Left lung (tissue), 10 donors: ENCODE results near the gene WNT7B. TPM values are rescaled to one million over a fixed set of nuclear protein-coding genes. Genes with fewer than 3 reads are reported as not detected.
A peak's percentile ranks its signal among the peaks of the same experiment; 100 is the strongest.

Experiments used
- ATAC-seq: fragments of 200-7000 bp; cut with Tn5 transposase; one replicate; pipeline ENCODE4 v1.9.1; 2020; ENCODE audit warnings: moderate library complexity
- DNase-seq, 4 donors: peaks; one replicate each; pipeline ENCODE4 v3.0.0-alpha.2; 2013 to 2020
- H3K27ac ChIP-seq, 2 donors: fragments of 200-600 bp; sonication (generic) in 1 of 2; one replicate each; pipeline versions ENCODE4 v1.5.0 to v1.8.0; 2020 to 2021
- H3K27me3 ChIP-seq, 2 donors: fragments of 200-600 bp; sonication (generic) in 1 of 2; one replicate each; pipeline versions ENCODE4 v1.5.0 to v1.8.0; 2020 to 2021
- H3K36me3 ChIP-seq, 2 donors: fragments of 200-600 bp; sonication (generic) in 1 of 2; one replicate each; pipeline versions ENCODE4 v1.5.0 to v1.8.0; 2020 to 2021
- H3K4me1 ChIP-seq, 2 donors: fragments of 200-600 bp; one replicate each; pipeline ENCODE4 v1.8.0; 2021
- H3K4me3 ChIP-seq, 2 donors: fragments of 200-600 bp; sonication (generic) in 1 of 2; one replicate each; pipeline versions ENCODE4 v1.5.0 to v1.8.0; 2020 to 2021; ENCODE audit warnings: mild to moderate bottlenecking in 1 of 2
- H3K9me3 ChIP-seq, 2 donors: fragments of 200-600 bp; sonication (generic) in 1 of 2; one replicate each; pipeline versions ENCODE4 v1.5.0 to v1.8.0; 2020 to 2021
- intact Hi-C, 2 donors: fragments of 100-400 bp; cut with DNase I; formaldehyde crosslinking; loops; one replicate each; pipeline versions ENCODE4 v1.11.2 to v1.14.2; 2022
- polyA plus RNA-seq, 6 donors: library from polyadenylated mRNA; unstranded; fragments of 120-200 nt; gene quantifications; one replicate each; pipeline ENCODE4 v1.2.1, GENCODE V29; 2013; ENCODE audit not compliant: insufficient read length in 6 of 6
- total RNA-seq, 2 donors: library from RNA; stranded (reverse); fragmentation: NEBNext Ultra II Directional; extraction: Animal tissue kit (Norgen Biotek cat#: 25700); gene quantifications; one replicate each; pipeline ENCODE4 v1.2.1, GENCODE V29; 2021
- TF ChIP-seq, protein P1 (sequence below), 2 donors: fragments of 200-600 bp; sonication (generic) in 1 of 2; IDR thresholded peaks; one replicate each; pipeline versions ENCODE4 v1.5.0 to v1.8.0; 2021; ENCODE audit warnings: antibody characterized with exemption in 2 of 2
- donor health status: DM: no; HTN: yes; CAD: no.
- donor health status: DM: no; HTN: no; CAD: no.

The WNT7B gene
- total and polyA plus RNA-seq, 8 donors: 7.2 to 21.7 (median 14.9) TPM

DNA sequence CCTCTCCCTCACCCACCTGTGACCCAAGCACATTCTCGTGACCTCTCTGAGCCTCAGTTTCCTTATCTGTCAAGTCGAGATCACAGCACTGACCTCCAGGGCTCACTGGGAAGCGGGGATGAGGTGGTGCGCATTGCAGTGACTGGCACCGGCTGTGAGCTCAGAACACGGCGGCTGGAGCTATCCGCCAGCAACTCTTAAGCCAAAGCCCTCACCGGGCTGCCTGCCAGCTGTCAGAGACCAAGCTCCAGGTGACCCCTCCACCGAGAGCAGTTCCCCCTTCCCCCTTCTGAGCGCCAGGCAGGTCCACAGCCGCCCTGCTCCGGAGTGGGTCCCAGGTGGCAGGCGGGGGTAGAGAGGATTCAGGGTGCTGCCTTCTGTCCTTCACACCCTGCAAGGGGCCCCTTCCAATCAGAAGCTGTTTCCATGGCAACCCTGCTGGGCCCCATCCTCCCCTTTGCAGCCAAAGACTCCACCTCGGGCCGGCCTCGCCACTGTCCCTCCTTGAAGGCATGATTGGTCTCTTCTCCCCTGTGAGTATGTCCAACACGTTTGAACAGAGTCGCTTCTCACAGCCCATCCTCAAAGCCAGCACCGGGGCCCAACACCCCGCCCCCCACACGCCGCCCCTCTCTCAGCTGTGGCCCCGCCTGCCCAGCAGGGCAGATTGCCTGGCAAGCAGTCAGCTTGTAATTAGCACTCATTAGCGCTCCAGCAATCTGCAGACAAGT lies 98.7 kb downstream of the WNT7B start:
- intact Hi-C loops: no loop called here
- no peaks in the 10 kb centered on the region for H3K36me3 ChIP-seq
- no peaks in the 10 kb centered on the region for H3K9me3 ChIP-seq
- DNase-seq: peak in 3 of 4 donors; percentile 29 to 62 (median 44)
- H3K27me3 ChIP-seq: peaks cover 19 to 70% of the 10 kb centered on the region in 2 donors
- no peak overlapping the region for H3K4me3 ChIP-seq
- peaks cover 0 to 5% of the 10 kb centered on the region in 2 donors for H3K4me1 ChIP-seq
- no peak overlapping the region for H3K27ac ChIP-seq
- TF ChIP-seq, protein P1, sequence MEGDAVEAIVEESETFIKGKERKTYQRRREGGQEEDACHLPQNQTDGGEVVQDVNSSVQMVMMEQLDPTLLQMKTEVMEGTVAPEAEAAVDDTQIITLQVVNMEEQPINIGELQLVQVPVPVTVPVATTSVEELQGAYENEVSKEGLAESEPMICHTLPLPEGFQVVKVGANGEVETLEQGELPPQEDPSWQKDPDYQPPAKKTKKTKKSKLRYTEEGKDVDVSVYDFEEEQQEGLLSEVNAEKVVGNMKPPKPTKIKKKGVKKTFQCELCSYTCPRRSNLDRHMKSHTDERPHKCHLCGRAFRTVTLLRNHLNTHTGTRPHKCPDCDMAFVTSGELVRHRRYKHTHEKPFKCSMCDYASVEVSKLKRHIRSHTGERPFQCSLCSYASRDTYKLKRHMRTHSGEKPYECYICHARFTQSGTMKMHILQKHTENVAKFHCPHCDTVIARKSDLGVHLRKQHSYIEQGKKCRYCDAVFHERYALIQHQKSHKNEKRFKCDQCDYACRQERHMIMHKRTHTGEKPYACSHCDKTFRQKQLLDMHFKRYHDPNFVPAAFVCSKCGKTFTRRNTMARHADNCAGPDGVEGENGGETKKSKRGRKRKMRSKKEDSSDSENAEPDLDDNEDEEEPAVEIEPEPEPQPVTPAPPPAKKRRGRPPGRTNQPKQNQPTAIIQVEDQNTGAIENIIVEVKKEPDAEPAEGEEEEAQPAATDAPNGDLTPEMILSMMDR (IDR thresholded peaks at IDR 0.05): no peak
- ATAC-seq: no peak

DNA sequence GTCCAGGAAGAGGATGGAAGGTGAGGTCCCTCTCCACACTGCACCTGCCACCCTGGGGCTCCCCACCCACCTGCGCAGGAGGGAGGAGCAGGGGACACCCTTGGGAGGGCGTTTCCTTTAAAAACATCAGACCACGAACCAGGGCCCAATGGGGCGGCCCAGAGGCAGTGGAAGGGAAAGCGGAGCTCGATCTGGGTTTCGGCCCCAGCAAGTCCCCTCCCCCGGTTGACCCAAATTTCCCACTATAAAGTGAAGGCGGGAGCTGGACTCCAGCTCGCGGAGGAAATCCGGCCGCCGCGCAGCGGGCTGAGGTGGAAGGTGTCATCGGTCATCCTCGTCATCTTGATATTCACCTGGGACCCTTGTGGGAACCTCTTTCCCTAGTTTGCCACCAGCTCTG lies 99.3 kb downstream of the WNT7B start:
- Histone ChIP-seq H3K36me3 (no peaks in the 10 kb centered on the region), H3K27ac (no peak overlapping the region), H3K4me3 (no peak overlapping the region), H3K4me1 (peaks cover 0 to 5% of the 10 kb centered on the region in 2 donors), H3K9me3 (peaks cover 0 to 3% of the 10 kb centered on the region in 2 donors), H3K27me3 (peaks cover 19 to 65% of the 10 kb centered on the region in 2 donors)
- DNase-seq (peak in 1 of 4 donors; percentile 80), ATAC-seq (no peak)
- TF ChIP-seq, protein P1 (IDR thresholded peaks at IDR 0.05): no peak
- intact Hi-C loops: no loop called here

DNA sequence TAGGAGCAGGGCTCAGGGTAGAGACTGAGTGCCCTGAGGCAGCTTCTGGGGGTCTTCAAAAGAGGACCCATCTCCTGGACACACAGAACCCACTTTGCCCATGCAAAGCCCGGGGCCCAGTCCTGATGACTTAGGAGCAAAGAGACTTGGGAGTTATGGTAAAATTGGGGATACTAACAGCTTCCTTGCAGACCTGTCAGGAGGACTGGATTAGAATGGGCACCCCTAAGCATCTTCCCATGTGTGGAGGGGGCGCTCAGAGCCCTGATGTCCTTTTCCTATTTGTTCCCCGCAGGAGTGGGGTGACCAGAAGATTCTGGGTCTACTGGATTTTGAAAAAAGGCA lies 100.0 kb downstream of the WNT7B start:
- Histone ChIP-seq H3K4me3 (no peak overlapping the region), H3K36me3 (no peaks in the 10 kb centered on the region), H3K27ac (no peak overlapping the region), H3K4me1 (peaks cover 0 to 5% of the 10 kb centered on the region in 2 donors), H3K27me3 (peaks cover 19 to 58% of the 10 kb centered on the region in 2 donors), H3K9me3 (peaks cover 0 to 4% of the 10 kb centered on the region in 2 donors)
- intact Hi-C loops: no loop called here
- DNase-seq: no peak
- ATAC-seq: no peak
- TF ChIP-seq, protein P1 (IDR thresholded peaks at IDR 0.05): no peak

DNA sequence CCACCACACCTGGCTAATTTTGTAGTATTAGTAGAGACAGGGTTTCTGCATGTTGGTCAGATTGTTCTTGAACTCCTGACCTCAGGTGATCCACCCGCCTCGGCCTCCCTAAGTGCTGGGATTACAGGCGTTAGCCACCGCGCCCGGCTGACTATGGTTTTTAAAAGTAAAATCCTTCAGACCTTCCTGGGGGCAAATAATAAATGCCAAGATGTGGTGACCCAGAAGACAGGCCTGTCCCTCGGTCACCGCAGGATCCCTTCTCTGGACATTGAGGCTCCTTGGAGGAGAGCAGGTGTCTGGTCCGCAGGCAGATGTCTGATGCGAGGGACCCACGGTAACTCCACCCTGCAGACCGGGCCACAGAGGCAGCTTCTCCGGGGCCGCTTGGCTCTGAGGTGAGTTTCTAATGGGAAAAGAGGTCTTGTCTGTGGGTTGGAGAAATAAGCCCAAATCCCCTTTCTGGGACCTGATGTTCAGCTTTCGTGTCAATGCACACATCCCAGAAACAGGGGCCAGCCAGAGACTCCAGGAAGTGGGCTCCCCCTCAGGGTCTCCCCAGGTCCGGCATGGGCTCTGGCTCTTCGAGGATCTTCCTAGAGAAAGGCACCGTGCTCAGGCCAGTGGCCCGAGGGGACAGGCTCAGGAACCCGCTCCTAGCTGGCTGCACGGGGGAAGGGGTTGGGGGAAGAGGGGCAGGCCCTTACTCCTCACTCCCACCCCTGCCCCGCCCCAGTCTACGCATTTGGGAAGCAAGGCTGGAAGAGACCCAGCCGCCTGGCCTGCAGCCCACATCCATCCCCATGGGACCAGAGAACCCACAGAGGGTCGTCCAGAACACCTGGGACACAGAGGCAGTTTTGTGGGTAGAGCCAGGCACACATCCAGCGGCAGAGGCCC lies 100.6 kb downstream of the WNT7B start:
- intact Hi-C loops: no loop called here
- peak in 1 of 4 donors; percentile 59 for DNase-seq
- Histone ChIP-seq H3K27me3 (peaks cover 16 to 52% of the 10 kb centered on the region in 2 donors), H3K9me3 (peaks cover 0 to 4% of the 10 kb centered on the region in 2 donors), H3K4me3 (no peak overlapping the region), H3K4me1 (peaks cover 0 to 5% of the 10 kb centered on the region in 2 donors), H3K27ac (no peak overlapping the region), H3K36me3 (no peaks in the 10 kb centered on the region)
- TF ChIP-seq, protein P1 (IDR thresholded peaks at IDR 0.05): no peak
- ATAC-seq: no peak
